ENCODE measurements around the gene LYRM9. TPM values are rescaled to one million over a fixed set of nuclear protein-coding genes. Genes with fewer than 3 reads are reported as not detected.

LYRM9 gene
- total and polyA plus RNA-seq, 2 of the 8 experiments (the other 6 are each of a cell fraction or from before 2014, with no cell fraction given) = 4.3 to 5.2 TPM

GRCh38 chr17:27920569-27920968, 27.4 kb upstream of the LYRM9 start:
- Histone ChIP-seq H2BK20ac (ENCODE audit: low read length) (no peak overlapping the region), H3K4me1 (replicated peaks in 1 of 4; ENCODE audit: control insufficient read depth in 3 of 4, insufficient read depth in 4 of 4, low read length in 3 of 4) (peaks cover 0 to 11% (median 9%) of the 10 kb centered on the region in 4 experiments; a peak in 4 of 7 replicates), H3K79me2 (ENCODE audit: control insufficient read depth in 1 of 2, insufficient read depth in 2 of 2, low read length in 2 of 2) (no peaks in the 10 kb centered on the region), H3K56ac (replicated peaks; ENCODE audit: insufficient read length, low read depth, low read length) (no peak overlapping the region), H2BK15ac (ENCODE audit: low read length) (no peak overlapping the region), H3K23me2 (ENCODE audit: low read depth, low read length) (no peaks in the 10 kb centered on the region), H3K27me3 (replicated peaks in 1 of 4; ENCODE audit: control insufficient read depth in 3 of 4, extremely low read depth in 1 of 4, insufficient read depth in 3 of 4, low read length in 3 of 4) (peaks cover 19 to 32% (median 31%) of the 10 kb centered on the region in 4 experiments), H3K14ac (ENCODE audit: insufficient read length) (no peak overlapping the region), H2BK120ac (replicated peaks; ENCODE audit: low read depth, low read length) (no peak overlapping the region), H3K4me2 (ENCODE audit: insufficient read depth in 1 of 2, low read depth in 2 of 2, low read length in 2 of 2) (no peak overlapping the region), H2AFZ (ENCODE audit: low read length) (no peak overlapping the region), H3K27ac (ENCODE audit: low read depth, low read length) (no peak overlapping the region), H4K5ac (ENCODE audit: insufficient read length, low read depth, low read length) (no peak overlapping the region), H3K23ac (ENCODE audit: insufficient read length) (no peak overlapping the region), H3K36me3 (ENCODE audit: control insufficient read depth in 2 of 4, insufficient read depth in 4 of 4, low read length in 3 of 4) (no peaks in the 10 kb centered on the region), H3K4ac (replicated peaks; ENCODE audit: insufficient read length, low read depth, low read length) (no peak overlapping the region), H3K18ac (ENCODE audit: extremely low read depth, low read length) (no peak overlapping the region), H4K91ac (replicated peaks; ENCODE audit: insufficient read length, low read length) (no peak overlapping the region), H2BK5ac (ENCODE audit: low read depth, low read length) (no peak overlapping the region), H2BK12ac (ENCODE audit: low read depth, low read length) (no peak overlapping the region), H3K79me1 (ENCODE audit: low read depth, low read length) (no peaks in the 10 kb centered on the region), H4K8ac (ENCODE audit: extremely low read depth, insufficient read depth, low read length) (no peak overlapping the region), H3K9ac (replicated peaks in 1 of 4; ENCODE audit: extremely low read depth in 1 of 4, low read depth in 3 of 4, low read length in 3 of 4) (no peak overlapping the region), H3K9me3 (ENCODE audit: insufficient read depth in 2 of 2, low read depth in 1 of 2, low read length in 1 of 2) (no peaks in the 10 kb centered on the region), H3K4me3 (ENCODE audit: extremely low read depth in 1 of 4, insufficient read depth in 2 of 4, low read depth in 3 of 4, low read length in 4 of 4) (no peak overlapping the region), H4K20me1 (replicated peaks in 1 of 2; ENCODE audit: control insufficient read depth in 1 of 2, insufficient read depth in 2 of 2, low read length in 2 of 2) (peaks cover 2 to 3% of the 10 kb centered on the region in 2 experiments), H2AK5ac (ENCODE audit: low read depth, low read length) (no peak overlapping the region)
- ChIA-PET CTCF (ENCODE audit: partially characterized antibody) (no interaction called here), POLR2A (ENCODE audit: partially characterized antibody) (no interaction called here)
- 95% methylated on average over 3 of the region's 3 CpGs; no CpG with 5 or more reads in 1 of the 2 experiments for WGBS, 2 experiments (ENCODE audit: extremely low coverage in 1 of 2, insufficient coverage in 1 of 2, insufficient read length in 1 of 2, insufficient replicate concordance in 2 of 2, low coverage in 1 of 2, low lambda C conversion rate in 2 of 2, missing lambda C conversion rate in 1 of 2)
- no peak for FAIRE-seq
- DNase-seq (ENCODE audit: low read depth in 1 of 2, low spot score in 2 of 2) = no peak
- TF ChIP-seq MAFK (IDR thresholded peaks at IDR 0.05; ENCODE audit: low read depth, low read length) = no peak
- no peak for TF ChIP-seq KDM1A (IDR thresholded peaks at IDR 0.05; ENCODE audit: borderline replicate concordance, low read length)
- no peak for TF ChIP-seq E2F6 (IDR thresholded peaks at IDR 0.05)
- no peak for TF ChIP-seq TAF7 (optimal IDR thresholded peaks at IDR 0.05; ENCODE audit: borderline replicate concordance, low read depth, low read length)
- no peak for TF ChIP-seq BCL11A (IDR thresholded peaks at IDR 0.05; ENCODE audit: low read depth in 2 of 2, low read length in 2 of 2)
- TF ChIP-seq NANOG (IDR thresholded peaks at IDR 0.05; ENCODE audit: insufficient read depth, low read depth, low read length, poor library complexity, severe bottlenecking) = no peak
- TF ChIP-seq BRCA1 (IDR thresholded peaks at IDR 0.05; ENCODE audit: low read depth, low read length) = no peak
- no peak for TF ChIP-seq ZNF274 (IDR thresholded peaks at IDR 0.05; ENCODE audit: borderline replicate concordance, extremely low read depth, low read length)

Measured in H1 (cell line).